Effector CD4-positive, alpha-beta T cell (primary cell): Measurements from ENCODE around the gene DBNL.

ENCODE experiments used
- DNase-seq: peaks from one replicate; pipeline ENCODE4 v3.0.0-alpha.2; 2020

The DBNL gene

GRCh38 chr7:44062180-44062902 is 17.8 kb downstream of the DBNL start:
- DNase-seq, result no peak

- DNase-seq, result no peak
Measured at GRCh38 chr7:44062903-44063295, 18.4 kb downstream of the DBNL start.

GRCh38 chr7:44063547-44063893 is 19.0 kb downstream of the DBNL start:
- DNase-seq, result no peak

- no peak for DNase-seq
Measured at GRCh38 chr7:44063894-44064651, 19.6 kb downstream of the DBNL start.

- DNase-seq, result no peak
Measured at GRCh38 chr7:44064791-44065430, 20.4 kb downstream of the DBNL start.

GRCh38 chr7:44065431-44066110 is 21.1 kb downstream of the DBNL start, which contains the start of gene PGAM2:
PGAM2 (minus strand) TSS chr7:44065567; CDS start chr7:44065529, 38 bp downstream.
- no peak for DNase-seq

- DNase-seq, result no peak
Measured at GRCh38 chr7:44066111-44066460, 21.6 kb downstream of the DBNL start.

GRCh38 chr7:44066494-44067063 is 22.1 kb downstream of the DBNL start:
- DNase-seq, result no peak

GRCh38 chr7:44067064-44067951 is 22.8 kb downstream of the DBNL start:
- no peak for DNase-seq

- DNase-seq, result no peak
Measured at GRCh38 chr7:44068054-44068453, 23.6 kb downstream of the DBNL start.

GRCh38 chr7:44071726-44072363 is 27.3 kb downstream of the DBNL start:
- DNase-seq, result no peak

- peak; percentile 20 for DNase-seq
Measured at GRCh38 chr7:44072364-44073231, 28.1 kb downstream of the DBNL start.

- DNase-seq, result no peak
Measured at GRCh38 chr7:44073664-44074348, 29.3 kb downstream of the DBNL start.

- no peak for DNase-seq
Measured at GRCh38 chr7:44074349-44074695, 29.8 kb downstream of the DBNL start.

- no peak for DNase-seq
Measured at GRCh38 chr7:44075296-44076075, 31.0 kb downstream of the DBNL start.

- DNase-seq, result no peak
Measured at GRCh38 chr7:44076101-44076895, 31.8 kb downstream of the DBNL start.

- DNase-seq, result no peak
Measured at GRCh38 chr7:44077061-44077460, 32.6 kb downstream of the DBNL start.

- DNase-seq, result no peak
Measured at GRCh38 chr7:44077681-44078091, 33.2 kb downstream of the DBNL start.
